KOPT-K1 (cell line): Measurements from ENCODE around the gene TBCK.

ENCODE experiments used
- H3K27ac ChIP-seq: fragments of 200-600 bp; sonication (generic); 2 replicates; pipeline ENCODE4 v1.5.1; 2016; ENCODE audit warnings: antibody characterized with exemption, mild to moderate bottlenecking, low read depth, low read length; ENCODE audit not compliant: poor library complexity, severe bottlenecking
- H3K36me3 ChIP-seq: fragments of 200-600 bp; sonication (generic); 2 replicates; pipeline ENCODE4 v1.5.1; 2017; ENCODE audit warnings: antibody characterized with exemption, mild to moderate bottlenecking, low read length, moderate library complexity; ENCODE audit not compliant: insufficient read depth
- H3K9me3 ChIP-seq: fragments of 200-600 bp; sonication (generic); 2 replicates; pipeline ENCODE4 v1.5.1; 2017; ENCODE audit warnings: antibody characterized with exemption, low read length, mild to moderate bottlenecking; ENCODE audit not compliant: insufficient read depth, poor library complexity, severe bottlenecking

TBCK gene

GRCh38 chr4:106315968-106316772 is at the start of gene TBCK, which contains the start of gene AIMP1:
Gene TBCK (minus strand): TSS chr4:106316209. CDS start chr4:106308960, 7,249 bp downstream.
Gene AIMP1 (plus strand): TSS chr4:106316550. CDS start chr4:106325010, 8,460 bp downstream.
- peak within 1 kb of the TSS; percentile 97 for H3K27ac ChIP-seq
- no peaks in the 10 kb centered on the region for H3K9me3 ChIP-seq
- H3K36me3 ChIP-seq = peaks cover 13% of the 10 kb centered on the region

- no peaks in the 10 kb centered on the region for H3K9me3 ChIP-seq
- H3K27ac ChIP-seq = no peak overlapping the region
- H3K36me3 ChIP-seq = no peaks in the 10 kb centered on the region
Measured at GRCh38 chr4:106365613-106366012, 49.6 kb upstream of the TBCK start.

- Histone ChIP-seq H3K9me3 (no peaks in the 10 kb centered on the region), H3K27ac (no peak overlapping the region), H3K36me3 (no peaks in the 10 kb centered on the region)
Measured at GRCh38 chr4:106364282-106364681, 48.3 kb upstream of the TBCK start.

- no peaks in the 10 kb centered on the region for H3K36me3 ChIP-seq
- H3K27ac ChIP-seq = no peak overlapping the region
Measured at GRCh38 chr4:106362086-106362825, 46.2 kb upstream of the TBCK start.

GRCh38 chr4:106358899-106359298 is 42.9 kb upstream of the TBCK start:
- H3K9me3 ChIP-seq = no peaks in the 10 kb centered on the region
- H3K36me3 ChIP-seq = no peaks in the 10 kb centered on the region
- no peak overlapping the region for H3K27ac ChIP-seq

More at GRCh38 chr4:106362086-106362825, 46.2 kb upstream of the TBCK start:
- H3K9me3 ChIP-seq = no peaks in the 10 kb centered on the region

GRCh38 chr4:106355193-106355592 is 39.2 kb upstream of the TBCK start:
- H3K36me3 ChIP-seq = peaks cover 23% of the 10 kb centered on the region
- H3K27ac ChIP-seq = no peak overlapping the region
- H3K9me3 ChIP-seq = no peaks in the 10 kb centered on the region

GRCh38 chr4:106353786-106354185 is 37.8 kb upstream of the TBCK start:
- no peaks in the 10 kb centered on the region for H3K9me3 ChIP-seq
- H3K36me3 ChIP-seq = peaks cover 37% of the 10 kb centered on the region
- no peak overlapping the region for H3K27ac ChIP-seq

- Histone ChIP-seq H3K27ac (no peak overlapping the region), H3K36me3 (peaks cover 64% of the 10 kb centered on the region), H3K9me3 (no peaks in the 10 kb centered on the region)
Measured at GRCh38 chr4:106351016-106351415, 35.0 kb upstream of the TBCK start.

- Histone ChIP-seq H3K27ac (no peak overlapping the region), H3K9me3 (no peaks in the 10 kb centered on the region), H3K36me3 (peaks cover 86% of the 10 kb centered on the region)
Measured at GRCh38 chr4:106347167-106347566, 31.2 kb upstream of the TBCK start.

- H3K36me3 ChIP-seq = peaks cover 87% of the 10 kb centered on the region
- H3K9me3 ChIP-seq = peaks cover 20% of the 10 kb centered on the region
- no peak overlapping the region for H3K27ac ChIP-seq
Measured at GRCh38 chr4:106344647-106344970, 28.6 kb upstream of the TBCK start.

GRCh38 chr4:106343865-106344646 is 28.0 kb upstream of the TBCK start:
- Histone ChIP-seq H3K27ac (no peak overlapping the region), H3K9me3 (peaks cover 24% of the 10 kb centered on the region), H3K36me3 (peaks cover 88% of the 10 kb centered on the region)

- peaks cover 42% of the 10 kb centered on the region for H3K9me3 ChIP-seq
- H3K27ac ChIP-seq = no peak overlapping the region
- H3K36me3 ChIP-seq = peaks cover 89% of the 10 kb centered on the region
Measured at GRCh38 chr4:106340774-106341173, 24.8 kb upstream of the TBCK start.

- H3K9me3 ChIP-seq = peaks cover 42% of the 10 kb centered on the region
- H3K27ac ChIP-seq = no peak overlapping the region
- peaks cover 93% of the 10 kb centered on the region for H3K36me3 ChIP-seq
Measured at GRCh38 chr4:106339431-106339830, 23.4 kb upstream of the TBCK start.

- H3K9me3 ChIP-seq = peaks cover 42% of the 10 kb centered on the region
- H3K27ac ChIP-seq = no peak overlapping the region
- H3K36me3 ChIP-seq = peaks cover 95% of the 10 kb centered on the region
Measured at GRCh38 chr4:106338671-106339070, 22.7 kb upstream of the TBCK start.

- H3K27ac ChIP-seq = no peak overlapping the region
- peaks cover 42% of the 10 kb centered on the region for H3K9me3 ChIP-seq
- peaks cover 98% of the 10 kb centered on the region for H3K36me3 ChIP-seq
Measured at GRCh38 chr4:106337916-106338315, 21.9 kb upstream of the TBCK start.
